ENCODE results near the gene NFIA.

Gene NFIA

DNA sequence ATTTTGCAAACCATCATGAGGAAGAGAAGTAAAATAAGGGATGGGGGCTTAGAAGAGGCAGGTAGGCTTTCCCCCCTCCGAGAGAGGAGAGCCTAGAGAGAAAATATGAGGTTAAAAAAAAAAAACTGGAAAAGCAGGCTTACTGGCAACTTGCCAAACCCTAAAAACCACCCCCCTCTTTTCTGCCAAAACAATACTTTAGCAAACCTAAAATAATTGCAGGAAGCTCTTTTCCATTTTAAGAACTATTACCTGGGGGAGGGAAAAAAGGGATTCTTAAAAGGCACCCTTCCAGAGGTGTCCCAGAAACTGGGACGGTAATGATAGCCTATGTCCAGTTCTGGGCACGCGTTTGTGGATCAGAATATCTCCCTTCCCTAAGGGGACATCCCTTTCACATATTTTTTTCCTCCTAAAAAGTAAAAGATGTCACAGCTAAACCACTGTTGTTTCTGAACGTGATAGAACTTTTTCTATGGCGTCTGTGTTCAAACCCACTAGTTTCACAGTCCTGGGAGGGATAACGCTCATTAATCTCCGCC is 1.1 kb upstream of the NFIA start:
- Histone ChIP-seq H2AFZ (ENCODE audit: low read length) (peak overlapping the region; percentile 68), H2BK120ac (ENCODE audit: low read depth, low read length) (no peak overlapping the region), H3K18ac (ENCODE audit: low read length) (no peak overlapping the region), H3K4ac (ENCODE audit: low read length) (no peak overlapping the region), H2BK12ac (ENCODE audit: low read length) (no peak overlapping the region), H3K27me3 (ENCODE audit: control insufficient read depth in 3 of 3, insufficient read depth in 3 of 3, low read depth in 1 of 3, low read length in 3 of 3) (peaks cover 22 to 82% (median 56%) of the 10 kb centered on the region in 3 experiments), H3K9me3 (replicated peaks in 1 of 2; ENCODE audit: control insufficient read depth in 2 of 2, insufficient read depth in 1 of 2, low read depth in 1 of 2, low read length in 2 of 2) (no peaks in the 10 kb centered on the region), H3K36me3 (replicated peaks in 1 of 2; ENCODE audit: control insufficient read depth in 2 of 2, insufficient read depth in 2 of 2, low read length in 2 of 2) (no peaks in the 10 kb centered on the region), H3K4me1 (ENCODE audit: control insufficient read depth in 2 of 2, insufficient read depth in 1 of 2, low read depth in 1 of 2, low read length in 2 of 2) (peaks cover 2% of the 10 kb centered on the region in 2 donors), H3K23ac (ENCODE audit: low read depth, low read length, poor library complexity) (no peak overlapping the region), H3K79me1 (ENCODE audit: low read depth, low read length) (no peaks in the 10 kb centered on the region), H3K9ac (ENCODE audit: low read depth, low read length, poor library complexity) (no peak overlapping the region), H3K27ac (replicated peaks; ENCODE audit: low read length) (no peak overlapping the region), H4K8ac (ENCODE audit: low read depth, low read length) (no peak overlapping the region), H2AK5ac (ENCODE audit: low read depth, low read length) (no peak overlapping the region), H3K4me3 (ENCODE audit: low read length in 2 of 2) (no peak overlapping the region), H2BK5ac (ENCODE audit: low read length) (no peak overlapping the region), H3K14ac (ENCODE audit: low read length) (no peak overlapping the region), H3K4me2 (ENCODE audit: insufficient read depth, low read length, poor library complexity, severe bottlenecking) (peak overlapping the region; percentile 94), H2BK15ac (ENCODE audit: low read length) (no peak overlapping the region), H4K91ac (ENCODE audit: low read depth, low read length, poor library complexity) (no peak overlapping the region)
- no peak for DNase-seq (ENCODE audit: low spot score)
- no CpG with 5 or more reads among the region's 8 CpGs for WGBS, 2 donors (ENCODE audit: extremely low coverage in 2 of 2, insufficient read length in 2 of 2, insufficient replicate concordance in 1 of 2)

DNA sequence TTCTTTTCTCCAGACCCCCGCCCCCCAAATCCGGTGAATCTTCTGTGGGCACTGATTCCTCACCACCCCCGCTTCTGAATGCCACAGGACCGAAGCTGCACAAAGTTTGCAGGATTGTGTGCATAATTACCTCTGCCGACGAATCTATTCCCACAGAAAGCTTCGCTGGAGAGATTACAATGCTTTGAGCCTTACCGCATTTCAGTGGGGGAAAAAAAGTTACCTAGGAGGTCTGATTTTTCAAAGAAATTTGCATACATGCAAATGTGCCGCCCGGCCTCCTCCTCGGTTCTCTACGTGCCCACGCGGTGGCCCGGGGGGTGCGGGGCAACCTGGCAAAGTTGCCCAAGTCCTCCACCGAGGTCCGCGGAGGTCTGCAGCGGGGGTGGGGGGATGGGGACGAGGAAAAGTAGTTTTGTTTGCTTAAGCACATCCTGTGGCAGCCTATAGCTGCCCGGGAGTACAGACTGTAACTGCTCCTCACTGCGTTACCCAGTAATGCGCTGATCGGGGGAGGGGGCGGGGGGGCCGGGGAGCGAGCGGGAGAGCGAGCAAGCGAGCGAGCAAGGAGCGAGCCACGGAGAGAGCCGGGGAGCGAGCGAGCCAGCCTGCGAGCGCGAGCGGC is 563 bp upstream of the NFIA start:
- no peak overlapping the region for H2BK120ac ChIP-seq (ENCODE audit: low read depth, low read length)
- no peaks in the 10 kb centered on the region for H3K36me3 ChIP-seq (replicated peaks in 1 of 2; ENCODE audit: control insufficient read depth in 2 of 2, insufficient read depth in 2 of 2, low read length in 2 of 2)
- no peaks in the 10 kb centered on the region for H3K79me1 ChIP-seq (ENCODE audit: low read depth, low read length)
- H3K4me3 ChIP-seq (ENCODE audit: low read length in 2 of 2) = peak overlapping the region; percentile 38 to 77
- no peak overlapping the region for H3K4ac ChIP-seq (ENCODE audit: low read length)
- H3K9me3 ChIP-seq (replicated peaks in 1 of 2; ENCODE audit: control insufficient read depth in 2 of 2, insufficient read depth in 1 of 2, low read depth in 1 of 2, low read length in 2 of 2) = no peaks in the 10 kb centered on the region
- no peak overlapping the region for H4K91ac ChIP-seq (ENCODE audit: low read depth, low read length, poor library complexity)
- H3K23ac ChIP-seq (ENCODE audit: low read depth, low read length, poor library complexity) = no peak overlapping the region
- H2BK15ac ChIP-seq (ENCODE audit: low read length) = no peak overlapping the region
- no peak overlapping the region for H4K8ac ChIP-seq (ENCODE audit: low read depth, low read length)
- H3K14ac ChIP-seq (ENCODE audit: low read length) = no peak overlapping the region
- peak overlapping the region; percentile 94 for H3K4me2 ChIP-seq (ENCODE audit: insufficient read depth, low read length, poor library complexity, severe bottlenecking)
- peak overlapping the region; percentile 63 for H3K18ac ChIP-seq (ENCODE audit: low read length)
- no peak overlapping the region for H2AK5ac ChIP-seq (ENCODE audit: low read depth, low read length)
- H3K9ac ChIP-seq (ENCODE audit: low read depth, low read length, poor library complexity) = no peak overlapping the region
- peak overlapping the region; percentile 68 for H2AFZ ChIP-seq (ENCODE audit: low read length)
- peaks cover 22 to 84% (median 56%) of the 10 kb centered on the region in 3 experiments for H3K27me3 ChIP-seq (ENCODE audit: control insufficient read depth in 3 of 3, insufficient read depth in 3 of 3, low read depth in 1 of 3, low read length in 3 of 3)
- H2BK5ac ChIP-seq (ENCODE audit: low read length) = no peak overlapping the region
- no peak overlapping the region for H2BK12ac ChIP-seq (ENCODE audit: low read length)
- no peak overlapping the region for H3K27ac ChIP-seq (replicated peaks; ENCODE audit: low read length)
- DNase-seq (ENCODE audit: low spot score) = no peak
- H3K4me1 ChIP-seq (ENCODE audit: control insufficient read depth in 2 of 2, insufficient read depth in 1 of 2, low read depth in 1 of 2, low read length in 2 of 2) = peaks cover 0 to 2% of the 10 kb centered on the region in 2 donors
- no CpG with 5 or more reads among the region's 41 CpGs for WGBS, 2 donors (ENCODE audit: extremely low coverage in 2 of 2, insufficient read length in 2 of 2, insufficient replicate concordance in 1 of 2)

DNA sequence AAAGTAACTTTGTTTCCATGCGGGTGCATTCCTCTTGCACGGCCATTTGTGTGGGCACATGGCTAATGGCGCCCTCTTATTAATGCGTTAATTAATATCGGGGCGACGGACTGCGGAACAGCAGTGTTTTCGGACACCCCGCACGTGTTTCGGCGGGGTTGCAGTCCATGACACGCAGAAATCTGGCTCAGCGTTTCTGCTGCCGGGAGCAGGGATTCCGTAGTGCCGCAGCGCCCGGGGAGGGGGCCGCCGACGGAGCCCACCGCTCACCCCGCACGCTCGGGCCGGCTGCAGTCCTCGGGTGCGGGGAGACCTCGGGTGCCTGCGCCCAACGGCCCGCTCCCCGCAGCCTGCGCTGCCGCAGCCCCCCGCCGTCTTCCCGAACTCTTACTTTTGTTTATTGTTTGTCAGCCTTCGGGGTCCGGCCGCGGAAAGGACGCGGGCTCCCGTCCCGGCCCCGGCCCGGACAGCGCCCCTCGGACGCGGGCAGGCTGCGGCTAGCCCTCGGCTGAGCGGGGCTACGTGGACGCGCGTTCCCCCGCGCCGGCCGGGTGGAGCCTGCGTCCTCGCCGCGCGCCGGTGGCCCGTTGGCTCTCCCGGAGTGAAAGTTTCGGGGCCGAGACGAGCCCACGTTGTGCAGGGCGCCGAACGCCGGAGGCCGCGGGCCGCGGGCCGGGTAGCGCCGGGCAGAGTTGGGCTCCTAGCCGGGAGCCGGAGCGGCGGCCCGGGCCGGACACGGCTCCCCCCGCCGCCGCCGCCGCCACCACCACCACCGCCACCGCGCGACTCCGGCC is 849 bp downstream of the NFIA start:
- Histone ChIP-seq H3K18ac (ENCODE audit: low read length) (peak overlapping the region; percentile 93), H3K23ac (ENCODE audit: low read depth, low read length, poor library complexity) (peak overlapping the region; percentile 65), H3K27me3 (ENCODE audit: control insufficient read depth in 3 of 3, insufficient read depth in 3 of 3, low read depth in 1 of 3, low read length in 3 of 3) (peaks cover 22 to 95% (median 56%) of the 10 kb centered on the region in 3 experiments), H4K91ac (ENCODE audit: low read depth, low read length, poor library complexity) (no peak overlapping the region), H2AFZ (ENCODE audit: low read length) (peak overlapping the region; percentile 88), H2AK5ac (ENCODE audit: low read depth, low read length) (no peak overlapping the region), H2BK12ac (ENCODE audit: low read length) (no peak overlapping the region), H3K4me3 (ENCODE audit: low read length in 2 of 2) (peak overlapping the region; percentile 2 to 81), H3K9me3 (replicated peaks in 1 of 2; ENCODE audit: control insufficient read depth in 2 of 2, insufficient read depth in 1 of 2, low read depth in 1 of 2, low read length in 2 of 2) (no peaks in the 10 kb centered on the region), H4K8ac (ENCODE audit: low read depth, low read length) (no peak overlapping the region), H3K27ac (replicated peaks; ENCODE audit: low read length) (no peak overlapping the region), H3K36me3 (replicated peaks in 1 of 2; ENCODE audit: control insufficient read depth in 2 of 2, insufficient read depth in 2 of 2, low read length in 2 of 2) (no peaks in the 10 kb centered on the region), H3K4ac (ENCODE audit: low read length) (no peak overlapping the region), H2BK5ac (ENCODE audit: low read length) (peak overlapping the region; percentile 24), H2BK15ac (ENCODE audit: low read length) (no peak overlapping the region), H2BK120ac (ENCODE audit: low read depth, low read length) (no peak overlapping the region), H3K4me1 (ENCODE audit: control insufficient read depth in 2 of 2, insufficient read depth in 1 of 2, low read depth in 1 of 2, low read length in 2 of 2) (peaks cover 0 to 2% of the 10 kb centered on the region in 2 donors), H3K4me2 (ENCODE audit: insufficient read depth, low read length, poor library complexity, severe bottlenecking) (peak overlapping the region; percentile 94), H3K9ac (ENCODE audit: low read depth, low read length, poor library complexity) (peak overlapping the region; percentile 84), H3K79me1 (ENCODE audit: low read depth, low read length) (no peaks in the 10 kb centered on the region), H3K14ac (ENCODE audit: low read length) (no peak overlapping the region)
- no CpG with 5 or more reads among the region's 105 CpGs for WGBS, 2 donors (ENCODE audit: extremely low coverage in 2 of 2, insufficient read length in 2 of 2, insufficient replicate concordance in 1 of 2)
- DNase-seq (ENCODE audit: low spot score) = no peak
